SK-N-SH (cell line): ENCODE data around the gene SSX2IP. TPM values are rescaled to one million over a fixed set of nuclear protein-coding genes. Genes with fewer than 3 reads are reported as not detected.

Experiments used
- CTCF ChIA-PET: fragments of 300-600, 350-600 bp; formaldehyde crosslinking; extraction: SDS; loops from one replicate; lab custom pipeline; 2021; lab: Yijun Ruan, JAX
- POLR2A ChIA-PET: fragments of 350-600 bp; sonication (Branson Sonifier 250); formaldehyde crosslinking; extraction: SDS; loops from one replicate; lab custom pipeline; 2020; ENCODE audit warnings: antibody characterized with exemption, inconsistent platforms; lab: Yijun Ruan, JAX
- DNase-seq: peaks from one replicate; pipeline ENCODE4 v3.0.0; 2012
- H2AFZ ChIP-seq: fragments of 200-600 bp; sonication (generic); 2 replicates; pipeline ENCODE4 v1.8.1; 2016; ENCODE audit warnings: antibody characterized with exemption, mild to moderate bottlenecking, low read depth
- H3F3A ChIP-seq: fragments of 200-600 bp; sonication (generic); replicated peaks from 2 replicates; pipeline ENCODE3; 2016; ENCODE audit warnings: antibody characterized with exemption, mild to moderate bottlenecking; ENCODE audit not compliant: insufficient read depth
- H3K27ac ChIP-seq, 2 experiments: fragments of 200-500 bp in 1 of 2; fragments of 200-600 bp in 1 of 2; sonication (Bioruptor generic) in 1 of 2; sonication (generic), shearing (Covaris generic) in 1 of 2; 2 replicates each; pipeline versions ENCODE4 v1.5.1 to v1.6.1; 2014 to 2016; ENCODE audit warnings: low read depth in 2 of 2, inconsistent platforms in 1 of 2, low read length in 1 of 2, mild to moderate bottlenecking in 1 of 2, mixed read lengths in 1 of 2
- H3K27me3 ChIP-seq: fragments of 200-600 bp; sonication (generic), shearing (Covaris generic); 2 replicates; pipeline ENCODE4 v1.6.1; 2016; ENCODE audit warnings: mixed run types; ENCODE audit not compliant: insufficient read depth
- H3K36me3 ChIP-seq, 2 experiments: fragments of 200-500 bp in 1 of 2; fragments of 200-600 bp in 1 of 2; sonication (Bioruptor generic) in 1 of 2; sonication (generic) in 1 of 2; replicated peaks in 1 of 2; 2 replicates each; pipeline versions ENCODE3 to v1.5.1; 2014 to 2016; ENCODE audit warnings: low read length in 1 of 2, mild to moderate bottlenecking in 1 of 2; ENCODE audit not compliant: insufficient read depth in 2 of 2, control insufficient read depth in 1 of 2
- H3K4me1 ChIP-seq, 2 experiments: fragments of 200-500 bp in 1 of 2; fragments of 200-600 bp in 1 of 2; sonication (Bioruptor generic) in 1 of 2; sonication (generic), shearing (Covaris generic) in 1 of 2; 2 replicates each; pipeline versions ENCODE4 v1.5.1 to v1.6.1; 2014 to 2016; ENCODE audit warnings: low read depth in 1 of 2, low read length in 1 of 2, mixed run types in 1 of 2; ENCODE audit not compliant: insufficient read depth in 2 of 2, control insufficient read depth in 1 of 2
- H3K4me2 ChIP-seq: fragments of 200-600 bp; sonication (generic), shearing (Covaris generic); 2 replicates; pipeline ENCODE4 v1.6.1; 2017; ENCODE audit warnings: mixed run types
- H3K4me3 ChIP-seq, 2 experiments: fragments of 200-500 bp in 1 of 2; fragments of 200-600 bp in 1 of 2; sonication (Bioruptor generic) in 1 of 2; sonication (generic), shearing (Covaris generic) in 1 of 2; 2 replicates each; pipeline versions ENCODE4 v1.5.1 to v1.8.1; 2014 to 2016; ENCODE audit warnings: low read depth in 2 of 2, inconsistent platforms in 1 of 2, low read length in 1 of 2, mild to moderate bottlenecking in 1 of 2, mixed read lengths in 1 of 2, moderate library complexity in 1 of 2
- H3K79me2 ChIP-seq: fragments of 200-600 bp; sonication (generic); 2 replicates; pipeline ENCODE4 v1.8.1; 2017; ENCODE audit warnings: mild to moderate bottlenecking; ENCODE audit not compliant: insufficient read depth
- H3K9ac ChIP-seq: fragments of 200-600 bp; sonication (generic); 2 replicates; pipeline ENCODE4 v1.6.1; 2017; ENCODE audit warnings: mixed run types
- H3K9me2 ChIP-seq: fragments of 200-600 bp; sonication (generic); 2 replicates; pipeline ENCODE4 v1.6.1; 2017; ENCODE audit warnings: mixed run types
- H3K9me3 ChIP-seq: fragments of 200-600 bp; sonication (generic); 2 replicates; pipeline ENCODE4 v1.6.1; 2017; ENCODE audit warnings: mixed run types, mild to moderate bottlenecking, moderate library complexity
- H4K20me1 ChIP-seq: fragments of 200-600 bp; sonication (generic); 2 replicates; pipeline ENCODE4 v1.6.1; 2017; ENCODE audit warnings: mild to moderate bottlenecking, mixed run types; ENCODE audit not compliant: insufficient read depth
- CHD2 ChIP-seq: fragments of 150-350 bp; IDR thresholded peaks from 2 replicates; pipeline ENCODE4 v1.6.1; 2018; ENCODE audit warnings: low read length; ENCODE audit not compliant: partially characterized antibody
- CTCF ChIP-seq: fragments of 200-600 bp; sonication (generic); IDR thresholded peaks from 2 replicates; pipeline ENCODE4 v1.6.1; 2017; ENCODE audit warnings: antibody characterized with exemption, mild to moderate bottlenecking, moderate library complexity
- FOSL2 ChIP-seq: IDR thresholded peaks from 2 replicates; pipeline ENCODE4 v1.4.0; 2012; ENCODE audit warnings: low read depth, mild to moderate bottlenecking, moderate library complexity, borderline replicate concordance
- GABPA ChIP-seq: IDR thresholded peaks from 2 replicates; pipeline ENCODE4 v1.4.0; 2012; ENCODE audit warnings: low read depth, mild to moderate bottlenecking
- MAX ChIP-seq: IDR thresholded peaks from 2 replicates; pipeline ENCODE4 v1.4.0; 2012; ENCODE audit warnings: low read depth
- REST ChIP-seq: IDR thresholded peaks from 2 replicates; pipeline ENCODE4 v1.6.1; 2012; ENCODE audit warnings: mild to moderate bottlenecking, low read depth, low read length, moderate library complexity
- RFX5 ChIP-seq: IDR thresholded peaks from 2 replicates; pipeline ENCODE4 v1.6.1; 2012; ENCODE audit warnings: mild to moderate bottlenecking, improper control_type of control experiment, low read length
- RXRA ChIP-seq: IDR thresholded peaks from 2 replicates; pipeline ENCODE4 v1.4.0; 2012; ENCODE audit warnings: low read depth, mild to moderate bottlenecking, borderline replicate concordance
- SIN3A ChIP-seq: IDR thresholded peaks from 2 replicates; pipeline ENCODE4 v1.6.1; 2012; ENCODE audit warnings: low read depth, mild to moderate bottlenecking, low read length, moderate library complexity, borderline replicate concordance
- SMC3 ChIP-seq: IDR thresholded peaks from 2 replicates; pipeline ENCODE4 v1.6.1; 2012; ENCODE audit warnings: low read depth, low read length, improper control_type of control experiment
- TCF12 ChIP-seq: IDR thresholded peaks from 2 replicates; pipeline ENCODE4 v1.4.0; 2012
- WGBS: methylation state at CpG from one replicate; pipeline ENCODE4 v1.1.6; 2017; ENCODE audit warnings: low lambda C conversion rate; 5-methylcytosine and 5-hydroxymethylcytosine counted together
- polyA plus RNA-seq, 3 experiments: library from polyadenylated mRNA; depleted of rRNA; stranded (reverse); fragments of >200 nt; gene quantifications; 2 replicates each; pipeline ENCODE4 v1.2.3, GENCODE V29; 2012

Gene SSX2IP
- polyA plus RNA-seq, 1 of the 3 experiments (the other 2 are of a cell fraction): 7.7 TPM

GRCh38 chr1:84605157-84605556 is 85.1 kb downstream of the SSX2IP start:
- H3K36me3 ChIP-seq: peaks cover 0 to 4% of the 10 kb centered on the region in 2 experiments
- H3K9me3 ChIP-seq: no peaks in the 10 kb centered on the region
- H3F3A ChIP-seq: peaks cover 21% of the 10 kb centered on the region
- H3K9ac ChIP-seq: no peak overlapping the region
- DNase-seq: no peak
- ChIA-PET POLR2A (no interaction called here), CTCF (interaction anchor here (2.0 kb wide), 1 partner anchor 14 kb away, joined by 4 read pairs; no protein-coding TSS in a partner anchor)
- H3K4me1 ChIP-seq: peaks cover 0 to 3% of the 10 kb centered on the region in 2 experiments; a peak in 1 of 4 replicates
- no peak overlapping the region for H3K4me2 ChIP-seq
- H4K20me1 ChIP-seq: no peaks in the 10 kb centered on the region
- H3K27ac ChIP-seq: peak overlapping the region in 1 of 2 experiments; percentile 97; a peak in 2 of 4 replicates
- WGBS: 88% methylated on average over 1 of the region's 1 CpG
- no peak for TF ChIP-seq CTCF
- no peak for TF ChIP-seq REST
- TF ChIP-seq MAX: no peak
- no peak for TF ChIP-seq CHD2
- no peak for TF ChIP-seq GABPA
- TF ChIP-seq TCF12: no peak
- TF ChIP-seq RXRA: no peak
- no peak for TF ChIP-seq SIN3A
- TF ChIP-seq RFX5: no peak
- TF ChIP-seq FOSL2: no peak
- TF ChIP-seq SMC3: no peak
- no peak overlapping the region; a peak in 1 of 4 replicates for H3K4me3 ChIP-seq
- H2AFZ ChIP-seq: no peak overlapping the region
- H3K79me2 ChIP-seq: no peaks in the 10 kb centered on the region; the same call in 1 of the 2 replicates
- no peaks in the 10 kb centered on the region for H3K9me2 ChIP-seq
- no peaks in the 10 kb centered on the region for H3K27me3 ChIP-seq
